Activated naive CD8-positive, alpha-beta T cell treated with anti-CD3 and anti-CD28 coated beads, Interleukin-2, amount 10 ng/mL, durations not matched to agents 7 days and 5 days (primary cell): ENCODE data around the gene RHBDL3. TPM values are rescaled to one million over a fixed set of nuclear protein-coding genes. Genes with fewer than 3 reads are reported as not detected.

ENCODE experiments used
- ATAC-seq: fragments of 150-1000 bp; cut with Tn5 transposase; one replicate; pipeline ENCODE4 v1.10.0; 2021; ENCODE audit warnings: low read depth, moderate library complexity
- POLR2A ChIA-PET: fragments of 350-600 bp; sonication (Branson Sonifier 250); formaldehyde crosslinking; loops from one replicate; lab custom pipeline; 2021; ENCODE audit warnings: antibody characterized with exemption; lab: Charles Lee
- DNase-seq: peaks from one replicate; pipeline ENCODE4 v3.0.0; 2021
- H3K27ac Mint-ChIP-seq: one replicate; pipeline ENCODE4 v1.8.0; 2022; ENCODE audit warnings: mild to moderate bottlenecking, mixed read lengths
- H3K27me3 Mint-ChIP-seq: one replicate; pipeline ENCODE4 v1.8.0; 2022; ENCODE audit warnings: mild to moderate bottlenecking, moderate library complexity, mixed read lengths
- H3K36me3 Mint-ChIP-seq: one replicate; pipeline ENCODE4 v1.8.0; 2021; ENCODE audit warnings: mild to moderate bottlenecking, mixed read lengths
- H3K4me1 Mint-ChIP-seq: one replicate; pipeline ENCODE4 v1.8.0; 2021; ENCODE audit warnings: mixed read lengths
- H3K4me3 Mint-ChIP-seq: one replicate; pipeline ENCODE4 v1.8.0; 2022; ENCODE audit warnings: mild to moderate bottlenecking, moderate library complexity, mixed read lengths
- H3K9me3 Mint-ChIP-seq: one replicate; pipeline ENCODE4 v1.8.0; 2021; ENCODE audit warnings: mixed read lengths
- total RNA-seq, 2 experiments: library from RNA; stranded (reverse); gene quantifications; one replicate each; pipeline ENCODE4 v1.2.3, GENCODE V29; 2021

Gene RHBDL3
- total RNA-seq, 2 experiments from 2014 or later = 0.72 to 0.88 TPM

GRCh38 chr17:32330147-32330546 lies 64.5 kb downstream of the RHBDL3 start:
- no peaks in the 10 kb centered on the region for H3K9me3 Mint-ChIP-seq
- peaks cover 45% of the 10 kb centered on the region for H3K4me1 Mint-ChIP-seq
- peaks cover 20% of the 10 kb centered on the region for H3K36me3 Mint-ChIP-seq
- DNase-seq = no peak
- peak overlapping the region; percentile 74 for H3K4me3 Mint-ChIP-seq
- POLR2A ChIA-PET = interaction anchor here (1.4 to 7.5 kb wide), 5 partner anchors 8 to 20 kb away, joined by 5 to 51 read pairs (median 6); partner anchors contain the start of genes C17orf75 and ZNF207
- no peak for ATAC-seq
- no peaks in the 10 kb centered on the region for H3K27me3 Mint-ChIP-seq
- H3K27ac Mint-ChIP-seq = peak overlapping the region; percentile 81

- POLR2A ChIA-PET = interaction anchor here (0.6 to 7.5 kb wide), 8 partner anchors 9 to 158 kb away, joined by 3 to 51 read pairs (median 6); partner anchors contain the start of genes C17orf75 and ZNF207
- Mint-ChIP-seq H3K4me3 (peak overlapping the region; percentile 74), H3K4me1 (peaks cover 46% of the 10 kb centered on the region), H3K9me3 (no peaks in the 10 kb centered on the region), H3K27ac (peak overlapping the region; percentile 81), H3K27me3 (no peaks in the 10 kb centered on the region), H3K36me3 (peaks cover 27% of the 10 kb centered on the region)
- peak; percentile 90 for ATAC-seq
- no peak for DNase-seq
These were observed 65.8 kb downstream of the RHBDL3 start for GRCh38 chr17:32331243-32332040.

- Mint-ChIP-seq H3K4me1 (peaks cover 37% of the 10 kb centered on the region), H3K27ac (peak overlapping the region; percentile 21), H3K9me3 (no peaks in the 10 kb centered on the region), H3K36me3 (peaks cover 36% of the 10 kb centered on the region), H3K4me3 (no peak overlapping the region), H3K27me3 (no peaks in the 10 kb centered on the region)
- POLR2A ChIA-PET = interaction anchor here (0.6 to 7.5 kb wide), 2 partner anchors 8 to 18 kb away, joined by 3 to 51 read pairs; partner anchors contain the start of gene C17orf75
- DNase-seq = no peak
- ATAC-seq = no peak
These were observed 67.6 kb downstream of the RHBDL3 start for GRCh38 chr17:32333187-32333586.

GRCh38 chr17:32335046-32335445 lies 69.4 kb downstream of the RHBDL3 start:
- H3K9me3 Mint-ChIP-seq = no peaks in the 10 kb centered on the region
- DNase-seq = no peak
- peaks cover 39% of the 10 kb centered on the region for H3K36me3 Mint-ChIP-seq
- POLR2A ChIA-PET = no interaction called here
- H3K27me3 Mint-ChIP-seq = no peaks in the 10 kb centered on the region
- no peak overlapping the region for H3K27ac Mint-ChIP-seq
- H3K4me1 Mint-ChIP-seq = peaks cover 38% of the 10 kb centered on the region
- no peak for ATAC-seq
- no peak overlapping the region for H3K4me3 Mint-ChIP-seq

- ATAC-seq = no peak
- no peak for DNase-seq
- peak overlapping the region; percentile 2 for H3K27ac Mint-ChIP-seq
- peaks cover 35% of the 10 kb centered on the region for H3K4me1 Mint-ChIP-seq
- no peak overlapping the region for H3K4me3 Mint-ChIP-seq
- POLR2A ChIA-PET = no interaction called here
- H3K9me3 Mint-ChIP-seq = no peaks in the 10 kb centered on the region
- no peaks in the 10 kb centered on the region for H3K27me3 Mint-ChIP-seq
- peaks cover 39% of the 10 kb centered on the region for H3K36me3 Mint-ChIP-seq
These were observed 70.1 kb downstream of the RHBDL3 start for GRCh38 chr17:32335687-32336086.

- H3K27ac Mint-ChIP-seq = peak overlapping the region; percentile 97
- H3K36me3 Mint-ChIP-seq = peaks cover 13% of the 10 kb centered on the region
- peak overlapping the region; percentile 95 for H3K4me3 Mint-ChIP-seq
- H3K27me3 Mint-ChIP-seq = no peaks in the 10 kb centered on the region
- H3K4me1 Mint-ChIP-seq = peaks cover 28% of the 10 kb centered on the region
- DNase-seq (peak; percentile 62), ATAC-seq (peak; percentile 40)
- POLR2A ChIA-PET = interaction anchor here (0.5 to 4.4 kb wide), 11 partner anchors 7 to 141 kb away, joined by 3 to 51 read pairs (median 5); partner anchors contain the start of gene PSMD11
- no peaks in the 10 kb centered on the region for H3K9me3 Mint-ChIP-seq
These were observed 75.7 kb downstream of the RHBDL3 start for GRCh38 chr17:32341141-32341856.

- peaks cover 28% of the 10 kb centered on the region for H3K4me1 Mint-ChIP-seq
- DNase-seq (peak; percentile 84), ATAC-seq (peak; percentile 89)
- peaks cover 13% of the 10 kb centered on the region for H3K36me3 Mint-ChIP-seq
- POLR2A ChIA-PET = interaction anchor here (0.5 to 4.4 kb wide), 7 partner anchors 9 to 102 kb away, joined by 3 to 51 read pairs (median 11); partner anchors contain the start of gene PSMD11
- peak within 1 kb of the TSS; percentile 97 for H3K27ac Mint-ChIP-seq
- no peaks in the 10 kb centered on the region for H3K27me3 Mint-ChIP-seq
- H3K4me3 Mint-ChIP-seq = peak within 1 kb of the TSS; percentile 95
- H3K9me3 Mint-ChIP-seq = no peaks in the 10 kb centered on the region
These were observed 76.4 kb downstream of the RHBDL3 start, which contains the start of gene C17orf75 for GRCh38 chr17:32341857-32342602. Gene C17orf75, minus strand, starts transcription at chr17:32342173. Its CDS starts 34 bp downstream, at chr17:32342139.

GRCh38 chr17:32342603-32343325 lies 77.1 kb downstream of the RHBDL3 start:
- peaks cover 27% of the 10 kb centered on the region for H3K4me1 Mint-ChIP-seq
- H3K27ac Mint-ChIP-seq = peak overlapping the region; percentile 91
- DNase-seq = no peak
- peaks cover 7% of the 10 kb centered on the region for H3K36me3 Mint-ChIP-seq
- peak overlapping the region; percentile 95 for H3K4me3 Mint-ChIP-seq
- ATAC-seq = no peak
- POLR2A ChIA-PET = interaction anchor here (0.5 to 4.4 kb wide), 3 partner anchors 11 to 24 kb away, joined by 3 to 51 read pairs (median 11); no protein-coding TSS in a partner anchor
- no peaks in the 10 kb centered on the region for H3K27me3 Mint-ChIP-seq
- no peaks in the 10 kb centered on the region for H3K9me3 Mint-ChIP-seq

GRCh38 chr17:32345951-32346600 lies 80.4 kb downstream of the RHBDL3 start:
- no peak overlapping the region for H3K27ac Mint-ChIP-seq
- DNase-seq (no peak), ATAC-seq (no peak)
- peaks cover 15% of the 10 kb centered on the region for H3K36me3 Mint-ChIP-seq
- H3K9me3 Mint-ChIP-seq = no peaks in the 10 kb centered on the region
- H3K27me3 Mint-ChIP-seq = no peaks in the 10 kb centered on the region
- peaks cover 23% of the 10 kb centered on the region for H3K4me1 Mint-ChIP-seq
- no peak overlapping the region for H3K4me3 Mint-ChIP-seq
- POLR2A ChIA-PET = interaction anchor here (0.8 kb wide), 1 partner anchor 15 kb away, joined by 3 read pairs; no protein-coding TSS in a partner anchor

GRCh38 chr17:32348483-32348800 lies 82.8 kb downstream of the RHBDL3 start:
- POLR2A ChIA-PET = interaction anchor here (0.6 to 1.8 kb wide), 5 partner anchors 8 to 205 kb away, joined by 3 to 6 read pairs (median 4); no protein-coding TSS in a partner anchor
- DNase-seq = no peak
- Mint-ChIP-seq H3K27me3 (no peaks in the 10 kb centered on the region), H3K4me3 (peak overlapping the region; percentile 91), H3K9me3 (no peaks in the 10 kb centered on the region), H3K4me1 (peaks cover 13% of the 10 kb centered on the region), H3K36me3 (peaks cover 30% of the 10 kb centered on the region), H3K27ac (peak overlapping the region; percentile 34)
- no peak for ATAC-seq

- H3K9me3 Mint-ChIP-seq = no peaks in the 10 kb centered on the region
- peaks cover 37% of the 10 kb centered on the region for H3K36me3 Mint-ChIP-seq
- H3K27ac Mint-ChIP-seq = peak overlapping the region; percentile 99
- H3K4me1 Mint-ChIP-seq = peaks cover 17% of the 10 kb centered on the region
- POLR2A ChIA-PET = interaction anchor here (0.5 to 2.7 kb wide), 5 partner anchors 10 to 412 kb away, joined by 3 to 21 read pairs (median 4); partner anchors contain the start of gene SUZ12
- ATAC-seq (no peak), DNase-seq (no peak)
- no peaks in the 10 kb centered on the region for H3K27me3 Mint-ChIP-seq
- H3K4me3 Mint-ChIP-seq = peak overlapping the region; percentile 91
These were observed 83.8 kb downstream of the RHBDL3 start for GRCh38 chr17:32349503-32349853.
